HEK293T (cell line): Measurements from ENCODE around the gene TSACC.

Experiments used
- ARNT ChIP-seq: fragments of 450-650 bp; IDR thresholded peaks from 2 replicates; pipeline ENCODE4 v1.6.1; 2017; ENCODE audit warnings: mild to moderate bottlenecking
- BHLHE40 ChIP-seq: fragments of 450-650 bp; IDR thresholded peaks from 2 replicates; pipeline ENCODE4 v1.6.1; 2016; ENCODE audit warnings: mild to moderate bottlenecking, moderate library complexity, borderline replicate concordance
- CTBP1 ChIP-seq: fragments of 450-650 bp; IDR thresholded peaks from 2 replicates; pipeline ENCODE4 v1.6.1; 2016; ENCODE audit warnings: borderline replicate concordance
- ELF4 ChIP-seq: fragments of 450-650 bp; IDR thresholded peaks from 2 replicates; pipeline ENCODE4 v1.6.1; 2017; ENCODE audit warnings: antibody characterized with exemption
- FOXA1 ChIP-seq: fragments of 450-650 bp; IDR thresholded peaks from 2 replicates; pipeline ENCODE4 v1.6.1; 2016; ENCODE audit warnings: mild to moderate bottlenecking
- FOXK2 ChIP-seq: fragments of 450-650 bp; IDR thresholded peaks from 2 replicates; pipeline ENCODE4 v1.6.1; 2016; ENCODE audit warnings: mild to moderate bottlenecking
- HDGF ChIP-seq: fragments of 450-650 bp; IDR thresholded peaks from 2 replicates; pipeline ENCODE4 v1.6.1; 2017; ENCODE audit warnings: antibody characterized with exemption, borderline replicate concordance
- L3MBTL2 ChIP-seq: fragments of 450-650 bp; conservative IDR thresholded peaks from 2 replicates; pipeline ENCODE4 v1.6.1; 2016; ENCODE audit warnings: mild to moderate bottlenecking
- SP1 ChIP-seq: fragments of 450-650 bp; IDR thresholded peaks from 2 replicates; pipeline ENCODE4 v1.6.1; 2017
- SUZ12 ChIP-seq: fragments of 450-650 bp; IDR thresholded peaks from 2 replicates; pipeline ENCODE4 v1.6.1; 2016; ENCODE audit warnings: mild to moderate bottlenecking
- TARDBP ChIP-seq: fragments of 450-650 bp; IDR thresholded peaks from 2 replicates; pipeline ENCODE4 v1.6.1; 2016
- TF ChIP-seq, protein P1 (sequence below): fragments of 450-650 bp; IDR thresholded peaks from 2 replicates; pipeline ENCODE4 v1.6.1; 2016

DNA sequence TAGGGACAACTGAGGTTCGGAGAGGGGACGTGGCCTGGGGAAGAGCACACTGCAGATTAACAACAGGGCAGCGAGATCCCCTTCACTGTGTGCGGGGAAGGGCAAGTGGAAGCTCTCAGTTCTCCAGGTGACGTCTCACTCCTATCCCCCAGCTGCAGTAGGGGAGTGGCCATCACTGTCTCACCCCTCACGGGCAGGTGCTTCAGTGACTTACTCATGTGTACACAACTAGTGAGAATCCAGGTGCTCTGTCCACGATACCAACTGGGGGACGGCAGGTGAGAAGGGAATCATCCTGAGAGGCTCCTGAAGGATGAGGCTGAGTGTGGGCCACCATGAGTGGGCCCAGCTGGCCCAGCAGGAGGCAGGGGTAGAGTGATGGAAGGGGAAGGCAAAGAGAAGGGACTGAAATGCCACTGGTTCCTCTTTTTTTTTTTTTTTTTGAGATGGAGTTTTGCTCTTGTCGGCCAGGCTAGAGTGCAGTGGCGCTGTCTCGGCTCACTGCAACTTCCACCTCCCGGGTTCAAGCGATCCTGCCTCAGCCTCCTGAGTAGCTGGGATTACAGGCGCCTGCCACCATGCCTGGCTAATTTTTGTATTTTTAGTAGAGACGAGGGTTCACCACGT is 56.6 kb downstream of the TSACC start:
- TF ChIP-seq SUZ12, result no peak
- no peak for TF ChIP-seq SP1
- TF ChIP-seq HDGF, result no peak
- TF ChIP-seq CTBP1, result no peak
- no peak for TF ChIP-seq L3MBTL2
- TF ChIP-seq BHLHE40, result no peak
- TF ChIP-seq ARNT, result no peak
- TF ChIP-seq FOXK2, result no peak
- no peak for TF ChIP-seq FOXA1
- TF ChIP-seq, protein P1, sequence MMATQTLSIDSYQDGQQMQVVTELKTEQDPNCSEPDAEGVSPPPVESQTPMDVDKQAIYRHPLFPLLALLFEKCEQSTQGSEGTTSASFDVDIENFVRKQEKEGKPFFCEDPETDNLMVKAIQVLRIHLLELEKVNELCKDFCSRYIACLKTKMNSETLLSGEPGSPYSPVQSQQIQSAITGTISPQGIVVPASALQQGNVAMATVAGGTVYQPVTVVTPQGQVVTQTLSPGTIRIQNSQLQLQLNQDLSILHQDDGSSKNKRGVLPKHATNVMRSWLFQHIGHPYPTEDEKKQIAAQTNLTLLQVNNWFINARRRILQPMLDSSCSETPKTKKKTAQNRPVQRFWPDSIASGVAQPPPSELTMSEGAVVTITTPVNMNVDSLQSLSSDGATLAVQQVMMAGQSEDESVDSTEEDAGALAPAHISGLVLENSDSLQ, result no peak
- no peak for TF ChIP-seq TARDBP
- no peak for TF ChIP-seq ELF4
